Measurements from ENCODE around the gene HYAL2.

Gene HYAL2

DNA sequence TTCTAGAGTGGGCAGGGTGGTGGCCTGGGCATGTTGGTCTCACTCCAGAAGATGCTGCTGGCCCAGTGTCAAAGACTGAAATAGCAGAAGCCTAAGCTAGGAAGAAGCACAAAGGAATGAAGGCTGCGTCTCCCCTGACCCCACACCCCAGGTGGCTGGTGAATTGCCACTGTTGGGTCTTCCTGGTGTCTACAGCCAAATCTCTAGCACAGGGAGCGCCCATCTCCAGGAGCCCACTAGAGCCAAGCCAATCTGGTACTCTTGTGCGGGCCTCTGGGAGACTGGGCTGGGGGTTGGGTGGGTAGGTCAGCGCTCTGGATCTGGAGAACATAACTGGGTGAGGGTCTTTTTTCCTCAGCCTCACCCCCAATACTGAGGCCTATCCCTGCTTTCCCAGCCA is 4.6 kb upstream of the HYAL2 start:
- TF ChIP-seq SIN3A (IDR thresholded peaks at IDR 0.05; ENCODE audit: borderline replicate concordance, insufficient read depth, low read length): no peak

DNA sequence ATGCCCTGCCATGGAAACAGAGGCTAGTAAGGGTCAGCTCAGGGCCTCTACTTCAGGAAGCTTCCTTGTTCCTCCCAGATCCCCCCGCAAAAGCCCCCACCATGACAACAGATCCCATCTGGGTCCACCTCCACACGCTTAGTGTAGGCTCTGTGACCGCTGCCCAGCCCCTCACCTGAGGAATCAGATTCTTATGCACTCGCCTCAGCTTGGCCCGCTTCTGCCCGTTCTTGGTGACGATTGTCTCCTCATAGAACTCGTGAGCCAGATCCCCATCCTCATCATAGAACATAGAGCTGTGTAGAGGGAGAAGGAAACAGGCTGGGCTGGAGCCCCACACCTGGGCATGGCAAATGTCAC is 3.6 kb upstream of the HYAL2 start:
- TF ChIP-seq POLR2AphosphoS5 (IDR thresholded peaks at IDR 0.05; ENCODE audit: low read depth, low read length) (no peak), TAF1 (IDR thresholded peaks at IDR 0.05; ENCODE audit: borderline replicate concordance, insufficient read depth, low read length) (no peak), FOXP2 (optimal IDR thresholded peaks at IDR 0.05; ENCODE audit: borderline replicate concordance, extremely low read depth, extremely low read length, insufficient read depth) (no peak), SIN3A (IDR thresholded peaks at IDR 0.05; ENCODE audit: borderline replicate concordance, insufficient read depth, low read length) (no peak)
- TF ChIP-seq, protein P1, sequence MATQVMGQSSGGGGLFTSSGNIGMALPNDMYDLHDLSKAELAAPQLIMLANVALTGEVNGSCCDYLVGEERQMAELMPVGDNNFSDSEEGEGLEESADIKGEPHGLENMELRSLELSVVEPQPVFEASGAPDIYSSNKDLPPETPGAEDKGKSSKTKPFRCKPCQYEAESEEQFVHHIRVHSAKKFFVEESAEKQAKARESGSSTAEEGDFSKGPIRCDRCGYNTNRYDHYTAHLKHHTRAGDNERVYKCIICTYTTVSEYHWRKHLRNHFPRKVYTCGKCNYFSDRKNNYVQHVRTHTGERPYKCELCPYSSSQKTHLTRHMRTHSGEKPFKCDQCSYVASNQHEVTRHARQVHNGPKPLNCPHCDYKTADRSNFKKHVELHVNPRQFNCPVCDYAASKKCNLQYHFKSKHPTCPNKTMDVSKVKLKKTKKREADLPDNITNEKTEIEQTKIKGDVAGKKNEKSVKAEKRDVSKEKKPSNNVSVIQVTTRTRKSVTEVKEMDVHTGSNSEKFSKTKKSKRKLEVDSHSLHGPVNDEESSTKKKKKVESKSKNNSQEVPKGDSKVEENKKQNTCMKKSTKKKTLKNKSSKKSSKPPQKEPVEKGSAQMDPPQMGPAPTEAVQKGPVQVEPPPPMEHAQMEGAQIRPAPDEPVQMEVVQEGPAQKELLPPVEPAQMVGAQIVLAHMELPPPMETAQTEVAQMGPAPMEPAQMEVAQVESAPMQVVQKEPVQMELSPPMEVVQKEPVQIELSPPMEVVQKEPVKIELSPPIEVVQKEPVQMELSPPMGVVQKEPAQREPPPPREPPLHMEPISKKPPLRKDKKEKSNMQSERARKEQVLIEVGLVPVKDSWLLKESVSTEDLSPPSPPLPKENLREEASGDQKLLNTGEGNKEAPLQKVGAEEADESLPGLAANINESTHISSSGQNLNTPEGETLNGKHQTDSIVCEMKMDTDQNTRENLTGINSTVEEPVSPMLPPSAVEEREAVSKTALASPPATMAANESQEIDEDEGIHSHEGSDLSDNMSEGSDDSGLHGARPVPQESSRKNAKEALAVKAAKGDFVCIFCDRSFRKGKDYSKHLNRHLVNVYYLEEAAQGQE (IDR thresholded peaks at IDR 0.05; ENCODE audit: insufficient read depth in 1 of 2, low read depth in 2 of 2, low read length in 2 of 2): no peak

DNA sequence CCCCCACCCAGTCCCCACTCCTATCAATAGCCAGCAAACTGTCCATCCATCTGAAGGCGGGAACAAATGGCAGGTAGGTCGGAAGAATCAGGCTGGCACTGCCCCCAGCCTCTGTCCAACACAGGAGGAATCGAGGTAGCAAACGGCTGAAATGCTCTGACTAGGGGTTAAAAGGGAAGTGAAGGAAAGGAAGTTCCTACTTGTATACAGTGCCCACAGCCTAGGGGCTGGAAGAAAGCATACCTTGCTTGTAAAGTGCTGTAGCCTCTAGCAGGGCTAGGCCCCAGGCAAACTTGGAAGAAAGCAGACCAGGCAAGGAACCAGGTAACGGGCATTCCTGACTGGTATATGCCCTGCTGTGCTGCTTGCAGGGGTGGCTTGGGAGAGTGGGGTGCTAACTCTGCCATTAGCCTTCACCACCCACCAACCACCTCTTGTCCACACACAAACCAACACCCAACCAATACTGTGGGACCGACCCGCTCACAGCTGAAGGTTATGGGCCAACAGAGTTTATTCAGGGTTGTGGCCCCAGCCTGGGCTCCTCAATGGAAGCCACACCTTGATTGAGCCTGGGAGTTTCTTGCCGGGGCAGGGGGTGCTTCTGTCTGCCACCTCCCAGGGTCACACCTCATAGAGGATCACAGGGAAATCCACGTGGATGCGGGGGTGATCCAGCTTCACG is 3.1 kb upstream of the HYAL2 start:
- TF ChIP-seq, protein P1 (IDR thresholded peaks at IDR 0.05; ENCODE audit: insufficient read depth in 1 of 2, low read depth in 2 of 2, low read length in 2 of 2): no peak
- TF ChIP-seq POLR2AphosphoS5 (IDR thresholded peaks at IDR 0.05; ENCODE audit: low read depth, low read length) (no peak), FOXP2 (optimal IDR thresholded peaks at IDR 0.05; ENCODE audit: borderline replicate concordance, extremely low read depth, extremely low read length, insufficient read depth) (no peak), SIN3A (IDR thresholded peaks at IDR 0.05; ENCODE audit: borderline replicate concordance, insufficient read depth, low read length) (no peak), TAF1 (IDR thresholded peaks at IDR 0.05; ENCODE audit: borderline replicate concordance, insufficient read depth, low read length) (no peak)

DNA sequence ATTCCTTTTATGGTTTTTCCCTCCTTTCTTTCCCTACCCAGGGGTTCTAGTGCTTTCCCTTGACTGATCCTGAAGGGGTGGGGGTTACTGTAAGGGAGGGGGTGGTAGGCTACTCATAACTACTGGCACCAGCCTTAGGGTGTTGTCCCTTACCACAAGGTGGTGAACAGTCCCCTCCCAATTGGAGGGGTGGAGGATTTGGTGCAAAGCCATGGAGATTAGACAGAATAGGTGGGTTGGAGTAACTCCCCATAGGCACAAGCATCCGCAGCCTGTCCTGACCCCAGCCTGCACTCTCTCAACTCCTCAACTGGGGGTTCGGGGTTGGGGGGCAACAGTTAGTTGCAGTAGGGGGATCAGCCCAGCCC is 2.6 kb upstream of the HYAL2 start:
- TF ChIP-seq POLR2AphosphoS5 (IDR thresholded peaks at IDR 0.05; ENCODE audit: low read depth, low read length) (no peak), TAF1 (IDR thresholded peaks at IDR 0.05; ENCODE audit: borderline replicate concordance, insufficient read depth, low read length) (no peak), SIN3A (IDR thresholded peaks at IDR 0.05; ENCODE audit: borderline replicate concordance, insufficient read depth, low read length) (no peak), FOXP2 (optimal IDR thresholded peaks at IDR 0.05; ENCODE audit: borderline replicate concordance, extremely low read depth, extremely low read length, insufficient read depth) (no peak)
- TF ChIP-seq, protein P1 (IDR thresholded peaks at IDR 0.05; ENCODE audit: insufficient read depth in 1 of 2, low read depth in 2 of 2, low read length in 2 of 2): no peak

DNA sequence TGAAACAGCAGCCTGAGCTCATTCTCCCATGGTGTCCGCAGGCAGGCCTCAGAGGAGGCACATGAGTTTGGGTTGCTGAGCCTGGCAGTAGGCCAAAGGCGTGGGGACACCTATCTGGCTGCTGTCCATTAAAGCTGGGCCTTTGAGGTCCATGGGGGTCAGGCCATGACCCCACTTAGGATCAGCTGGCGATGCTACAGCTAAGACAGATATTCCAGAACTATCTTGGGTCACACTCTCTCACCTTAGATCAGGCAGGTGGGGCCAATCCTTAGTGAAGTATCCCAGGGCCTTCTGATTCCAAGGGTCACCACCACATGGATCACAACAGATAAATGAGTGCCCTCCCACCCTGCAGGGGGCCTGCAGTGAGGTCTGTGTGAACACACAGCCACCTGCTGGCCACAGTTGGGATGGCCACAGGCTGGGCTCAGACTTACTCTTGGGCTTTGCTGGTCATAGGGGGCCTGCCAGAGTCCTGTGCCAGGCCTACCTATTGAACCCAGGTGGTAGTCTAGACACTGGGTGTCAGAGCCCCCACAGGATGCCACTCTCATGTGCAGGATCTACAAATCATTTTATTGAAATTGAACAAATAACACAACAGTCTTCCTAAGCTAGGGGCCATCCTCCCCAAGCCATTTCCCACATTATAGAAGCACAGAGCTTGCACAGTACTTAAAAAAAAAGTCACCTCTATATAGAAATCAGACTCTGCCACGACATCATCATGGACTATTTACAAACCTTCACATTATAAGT is 2.0 kb upstream of the HYAL2 start:
- TF ChIP-seq TAF1 (IDR thresholded peaks at IDR 0.05; ENCODE audit: borderline replicate concordance, insufficient read depth, low read length): no peak
- TF ChIP-seq, protein P1 (IDR thresholded peaks at IDR 0.05; ENCODE audit: insufficient read depth in 1 of 2, low read depth in 2 of 2, low read length in 2 of 2): no peak
- TF ChIP-seq FOXP2 (optimal IDR thresholded peaks at IDR 0.05; ENCODE audit: borderline replicate concordance, extremely low read depth, extremely low read length, insufficient read depth): no peak
- TF ChIP-seq SIN3A (IDR thresholded peaks at IDR 0.05; ENCODE audit: borderline replicate concordance, insufficient read depth, low read length): no peak
- TF ChIP-seq POLR2AphosphoS5 (IDR thresholded peaks at IDR 0.05; ENCODE audit: low read depth, low read length): no peak
